Kidney epithelial cell (primary cell): ENCODE measurements around the gene CCDC188. TPM values are rescaled to one million over a fixed set of nuclear protein-coding genes. Genes with fewer than 3 reads are reported as not detected.

Experiments
- DNase-seq: peaks from one replicate; pipeline ENCODE4 v3.0.0-alpha.2; 2010; ENCODE audit warnings: low read depth
- H3K27me3 ChIP-seq: 2 replicates; pipeline ENCODE4 v1.6.0; 2011; ENCODE audit warnings: low read length; ENCODE audit not compliant: control insufficient read depth, insufficient read depth
- H3K36me3 ChIP-seq: 2 replicates; pipeline ENCODE4 v1.5.1; 2011; ENCODE audit warnings: low read length; ENCODE audit not compliant: control insufficient read depth, insufficient read depth
- H3K4me3 ChIP-seq: 2 replicates; pipeline ENCODE4 v1.5.1; 2011; ENCODE audit warnings: low read depth, mild to moderate bottlenecking, control low read depth, low read length
- total RNA-seq: library from RNA; depleted of rRNA; stranded (reverse); fragments of >200 nt; gene quantifications from 2 replicates; pipeline ENCODE4 v1.2.3, GENCODE V29; 2015
- TF ChIP-seq, protein P1 (sequence below): IDR thresholded peaks from 2 replicates; pipeline ENCODE4 v1.5.1; 2011; ENCODE audit warnings: mild to moderate bottlenecking, moderate library complexity, low read length, control low read depth, inconsistent platforms; ENCODE audit not compliant: insufficient read depth, poor library complexity, severe bottlenecking

CCDC188 gene
- total RNA-seq, 1 donor from 2014 or later = 1.8 TPM

DNA sequence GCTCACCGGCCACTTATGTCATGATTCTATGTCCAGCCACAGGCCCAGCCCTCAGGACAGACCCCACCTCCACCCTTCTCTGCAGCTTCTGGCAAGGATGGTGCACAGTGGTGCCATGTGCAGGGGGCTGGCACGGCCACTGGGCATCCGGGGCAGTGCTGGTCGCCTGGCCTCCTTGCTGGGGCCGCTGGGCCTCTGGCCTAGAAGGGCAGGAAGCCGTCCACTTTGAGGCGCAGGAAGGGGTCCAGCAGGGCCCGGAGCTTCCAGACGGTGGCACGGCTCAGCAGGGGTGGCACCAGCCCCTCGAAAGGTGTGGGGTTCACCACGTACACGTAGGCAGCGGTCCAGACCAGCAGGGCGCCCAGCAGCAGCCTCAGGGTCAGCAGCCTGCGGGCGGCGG is 2.4 kb downstream of the CCDC188 start:
- Histone ChIP-seq H3K27me3 (no peaks in the 10 kb centered on the region), H3K36me3 (no peaks in the 10 kb centered on the region), H3K4me3 (no peak overlapping the region)
- TF ChIP-seq, protein P1, sequence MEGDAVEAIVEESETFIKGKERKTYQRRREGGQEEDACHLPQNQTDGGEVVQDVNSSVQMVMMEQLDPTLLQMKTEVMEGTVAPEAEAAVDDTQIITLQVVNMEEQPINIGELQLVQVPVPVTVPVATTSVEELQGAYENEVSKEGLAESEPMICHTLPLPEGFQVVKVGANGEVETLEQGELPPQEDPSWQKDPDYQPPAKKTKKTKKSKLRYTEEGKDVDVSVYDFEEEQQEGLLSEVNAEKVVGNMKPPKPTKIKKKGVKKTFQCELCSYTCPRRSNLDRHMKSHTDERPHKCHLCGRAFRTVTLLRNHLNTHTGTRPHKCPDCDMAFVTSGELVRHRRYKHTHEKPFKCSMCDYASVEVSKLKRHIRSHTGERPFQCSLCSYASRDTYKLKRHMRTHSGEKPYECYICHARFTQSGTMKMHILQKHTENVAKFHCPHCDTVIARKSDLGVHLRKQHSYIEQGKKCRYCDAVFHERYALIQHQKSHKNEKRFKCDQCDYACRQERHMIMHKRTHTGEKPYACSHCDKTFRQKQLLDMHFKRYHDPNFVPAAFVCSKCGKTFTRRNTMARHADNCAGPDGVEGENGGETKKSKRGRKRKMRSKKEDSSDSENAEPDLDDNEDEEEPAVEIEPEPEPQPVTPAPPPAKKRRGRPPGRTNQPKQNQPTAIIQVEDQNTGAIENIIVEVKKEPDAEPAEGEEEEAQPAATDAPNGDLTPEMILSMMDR = no peak
- no peak for DNase-seq

DNA sequence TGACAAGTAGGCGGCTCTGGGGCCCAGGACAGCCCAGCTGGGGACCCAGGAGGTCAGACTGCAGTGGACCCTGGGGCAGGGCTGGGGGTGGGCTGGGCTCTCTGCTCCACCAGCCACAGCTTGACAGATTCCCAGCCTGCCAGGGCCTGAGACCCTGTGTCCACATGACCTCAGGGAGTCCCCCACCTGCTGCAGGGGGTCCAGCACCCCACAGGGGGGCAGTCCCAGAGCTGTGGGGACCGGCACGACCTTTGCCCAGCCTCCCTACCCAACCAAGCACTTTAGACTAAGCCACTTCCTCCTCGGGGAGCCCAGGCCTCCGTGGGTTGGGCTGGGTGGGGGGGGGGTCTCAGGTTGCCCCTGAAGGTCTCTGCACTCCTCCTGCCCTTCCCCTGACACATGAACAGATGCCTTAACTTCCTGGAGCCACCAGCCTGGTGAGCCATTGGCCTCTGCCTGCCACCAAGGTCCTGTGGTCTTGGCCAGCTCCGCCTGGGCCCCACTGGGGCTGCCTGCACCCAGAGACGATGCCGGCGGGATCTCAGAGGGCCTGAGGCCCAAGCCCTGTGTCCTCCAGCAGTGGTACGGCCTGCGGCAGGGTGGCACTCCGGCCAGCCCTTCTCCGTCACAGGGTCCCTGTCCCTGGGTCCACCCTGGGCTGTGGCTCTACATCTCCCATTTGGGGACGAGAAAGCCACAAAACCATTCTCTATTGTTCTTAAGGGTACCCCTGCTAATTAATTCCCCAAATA is 3.4 kb downstream of the CCDC188 start:
- TF ChIP-seq, protein P1 = no peak
- Histone ChIP-seq H3K4me3 (no peak overlapping the region), H3K36me3 (no peaks in the 10 kb centered on the region), H3K27me3 (no peaks in the 10 kb centered on the region)
- DNase-seq = no peak

DNA sequence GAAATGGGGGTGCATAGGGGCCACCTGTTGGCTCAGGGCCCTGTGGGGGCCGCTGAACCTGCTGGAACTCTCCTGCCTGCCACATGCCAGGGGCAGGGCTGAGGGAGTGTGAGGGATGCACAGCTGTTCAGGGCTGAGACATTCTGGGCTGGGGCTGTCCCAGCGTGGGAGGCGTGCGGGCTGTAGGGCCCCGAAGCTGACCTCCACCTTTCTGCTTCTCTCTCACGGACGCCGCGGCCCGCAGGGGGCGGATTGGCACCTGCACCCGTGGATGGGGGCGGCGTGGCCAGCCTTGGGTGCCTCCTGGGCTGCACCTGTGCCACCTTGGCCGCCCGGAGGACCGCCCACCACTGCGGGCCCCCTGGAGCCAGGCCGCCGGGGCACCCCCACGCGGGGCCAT is 4.1 kb downstream of the CCDC188 start:
- Histone ChIP-seq H3K4me3 (no peak overlapping the region), H3K27me3 (no peaks in the 10 kb centered on the region), H3K36me3 (no peaks in the 10 kb centered on the region)
- TF ChIP-seq, protein P1 = no peak
- DNase-seq = no peak

DNA sequence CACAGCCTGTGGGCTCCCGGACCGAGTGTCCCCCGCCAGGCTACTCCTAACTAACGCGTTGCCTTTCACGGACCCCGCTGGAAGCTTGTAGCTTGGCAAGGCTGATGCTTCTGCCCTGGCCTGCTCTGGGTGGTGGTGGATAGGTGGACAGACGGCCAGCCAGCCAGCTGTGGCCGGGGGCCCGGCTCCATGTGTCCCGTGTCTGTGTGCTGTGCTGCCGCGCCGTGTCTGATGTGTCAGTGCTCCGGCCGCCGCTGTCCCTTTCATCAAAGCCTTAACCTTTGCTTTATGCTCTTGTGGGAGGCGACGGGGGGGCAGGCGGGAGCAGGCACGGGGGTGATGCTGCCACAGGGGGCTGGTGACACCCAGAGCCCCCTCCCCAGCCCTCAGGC is 5.0 kb downstream of the CCDC188 start:
- no peaks in the 10 kb centered on the region for H3K36me3 ChIP-seq
- TF ChIP-seq, protein P1 = no peak

DNA sequence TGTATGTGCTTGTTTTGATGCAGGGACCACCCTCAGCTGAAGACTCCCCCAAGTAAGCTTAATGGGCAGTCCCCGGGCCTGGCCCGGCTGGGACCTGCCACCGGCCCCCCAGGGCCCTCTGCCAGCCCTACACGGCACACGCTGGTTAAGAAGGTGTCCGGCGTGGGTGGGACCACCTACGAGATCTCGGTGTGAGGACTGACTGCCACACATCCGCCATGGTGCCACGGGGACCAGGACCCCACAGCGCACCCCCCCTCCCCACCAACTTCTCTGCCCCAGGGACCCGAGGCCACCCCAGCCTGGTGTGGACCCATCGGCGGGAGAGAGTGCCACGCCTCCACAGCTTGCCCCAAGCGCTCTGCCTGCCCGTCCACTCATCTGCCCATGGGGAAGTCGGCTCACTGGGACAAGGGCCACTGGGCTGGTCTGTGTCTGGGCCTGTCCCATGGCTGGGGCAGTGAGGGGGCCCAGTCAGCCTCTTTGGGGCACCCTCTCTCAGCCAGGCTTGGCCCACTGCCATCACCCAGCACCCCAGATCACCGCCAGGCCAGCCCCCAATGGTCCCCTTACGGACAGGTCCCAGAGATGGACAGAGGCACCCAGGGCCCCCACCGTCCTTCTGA is 5.5 kb downstream of the CCDC188 start:
- TF ChIP-seq, protein P1 = no peak

More for the DNA sequence above, 5.0 kb downstream of the CCDC188 start:
- DNase-seq = no peak
- H3K27me3 ChIP-seq = no peaks in the 10 kb centered on the region
- no peak overlapping the region for H3K4me3 ChIP-seq

More for the DNA sequence above, 5.5 kb downstream of the CCDC188 start:
- Histone ChIP-seq H3K27me3 (no peaks in the 10 kb centered on the region), H3K36me3 (no peaks in the 10 kb centered on the region), H3K4me3 (no peak overlapping the region)
- DNase-seq = no peak
